Left ventricle myocardium superior (tissue), 1 donor: Measurements from ENCODE around the gene PSAP. TPM values are rescaled to one million over a fixed set of nuclear protein-coding genes. Genes with fewer than 3 reads are reported as not detected.

Experiments used
- ATAC-seq: fragments of 200-7000 bp; cut with Tn5 transposase; one replicate; pipeline ENCODE4 v1.9.1; 2020; ENCODE audit warnings: mild to moderate bottlenecking, moderate library complexity
- DNase-seq: peaks from one replicate; pipeline ENCODE4 v3.0.0-alpha.2; 2020
- intact Hi-C: fragments of 100-400 bp; cut with micrococcal nuclease; formaldehyde crosslinking; loops from one replicate; pipeline ENCODE4 v1.11.0; 2022
- total RNA-seq: library from RNA; stranded (reverse); fragmentation: NEBNext Ultra II Directional; extraction: Animal tissue kit (Norgen Biotek cat#: 25700); gene quantifications from one replicate; pipeline ENCODE4 v1.2.1, GENCODE V29; 2021
- donor health status: DM: no; HTN: yes; CAD: no; lungs with severe emphysema.

PSAP gene
- total RNA-seq, 1 donor from 2014 or later, result 1,798 TPM

- ATAC-seq (no peak), DNase-seq (no peak)
- intact Hi-C loops, result no loop called here
Measured at GRCh38 chr10:71801361-71801760, 49.7 kb downstream of the PSAP start.

- intact Hi-C loops, result no loop called here
- ATAC-seq (no peak), DNase-seq (no peak)
Measured at GRCh38 chr10:71799608-71800453, 51.2 kb downstream of the PSAP start.

GRCh38 chr10:71799112-71799511 lies 51.9 kb downstream of the PSAP start:
- DNase-seq, result no peak
- intact Hi-C loops, result no loop called here
- ATAC-seq, result no peak

- DNase-seq (no peak), ATAC-seq (no peak)
- intact Hi-C loops, result no loop called here
Measured at GRCh38 chr10:71798308-71798624, 52.8 kb downstream of the PSAP start.

- no peak for ATAC-seq
- no peak for DNase-seq
- intact Hi-C loops, result no loop called here
Measured at GRCh38 chr10:71797533-71798307, 53.3 kb downstream of the PSAP start.

GRCh38 chr10:71796749-71797405 lies 54.2 kb downstream of the PSAP start:
- no peak for DNase-seq
- no peak for ATAC-seq
- intact Hi-C loops, result no loop called here

- intact Hi-C loops, result no loop called here
- no peak for DNase-seq
- ATAC-seq, result no peak
Measured at GRCh38 chr10:71795248-71795647, 55.8 kb downstream of the PSAP start.

- DNase-seq, result no peak
- intact Hi-C loops, result no loop called here
- ATAC-seq, result no peak
Measured at GRCh38 chr10:71790749-71791440, 60.2 kb downstream of the PSAP start.

- no peak for DNase-seq
- ATAC-seq, result no peak
- intact Hi-C loops, result no loop called here
Measured at GRCh38 chr10:71789871-71790270, 61.2 kb downstream of the PSAP start.

- no peak for DNase-seq
- no peak for ATAC-seq
- intact Hi-C loops, result no loop called here
Measured at GRCh38 chr10:71788954-71789353, 62.1 kb downstream of the PSAP start.

- DNase-seq, result peak; percentile 26
- intact Hi-C loops, result no loop called here
- ATAC-seq, result no peak
Measured at GRCh38 chr10:71784679-71785272, 66.3 kb downstream of the PSAP start.

- intact Hi-C loops, result no loop called here
- no peak for ATAC-seq
- peak; percentile 23 for DNase-seq
Measured at GRCh38 chr10:71783917-71784678, 67.0 kb downstream of the PSAP start.

GRCh38 chr10:71782917-71783490 lies 68.0 kb downstream of the PSAP start:
- peak; percentile 58 for ATAC-seq
- intact Hi-C loops, result no loop called here

GRCh38 chr10:71782221-71782916 lies 68.7 kb downstream of the PSAP start:
- no peak for ATAC-seq
- intact Hi-C loops, result no loop called here
- peak; percentile 30 for DNase-seq

More at GRCh38 chr10:71782917-71783490, 68.0 kb downstream of the PSAP start:
- DNase-seq, result peak; percentile 49

- intact Hi-C loops, result no loop called here
- no peak for ATAC-seq
Measured at GRCh38 chr10:71780719-71781118, 70.3 kb downstream of the PSAP start.

GRCh38 chr10:71780156-71780555 lies 70.9 kb downstream of the PSAP start:
- DNase-seq, result peak; percentile 6
- intact Hi-C loops, result no loop called here
- ATAC-seq, result no peak

More at GRCh38 chr10:71780719-71781118, 70.3 kb downstream of the PSAP start:
- peak; percentile 2 for DNase-seq

GRCh38 chr10:71779641-71780040 lies 71.4 kb downstream of the PSAP start:
- no peak for ATAC-seq
- peak; percentile 14 for DNase-seq
- intact Hi-C loops, result no loop called here
